Measurements from ENCODE around the gene ANK3. TPM values are rescaled to one million over a fixed set of nuclear protein-coding genes. Genes with fewer than 3 reads are reported as not detected.

Gene ANK3
- total RNA-seq, 6 experiments from 2014 or later, result 7.8 to 25.7 (median 16.6) TPM

- Histone ChIP-seq H3K36me3 (no peaks in the 10 kb centered on the region), H3K4me3 (no peak overlapping the region), H3K9me3 (no peaks in the 10 kb centered on the region), H3K27me3 (no peaks in the 10 kb centered on the region), H3K27ac (no peak overlapping the region), H3K4me1 (no peaks in the 10 kb centered on the region)
- intact Hi-C loops (cut with DNase I), result no loop called here
- 90% methylated on average over 3 of the region's 3 CpGs for WGBS (ENCODE audit: insufficient coverage, low coverage, low lambda C conversion rate, missing lambda C conversion rate)
- TF ChIP-seq CTCF (IDR thresholded peaks at IDR 0.05), result no peak
- TF ChIP-seq POLR2A (IDR thresholded peaks at IDR 0.05), result no peak
- ATAC-seq, result no peak
- no peak for DNase-seq
Observed at GRCh38 chr10:60331886-60332285, 57.8 kb downstream of the ANK3 start.

GRCh38 chr10:60323162-60323561 is 66.5 kb downstream of the ANK3 start:
- H3K9me3 ChIP-seq, result no peaks in the 10 kb centered on the region
- DNase-seq, result no peak
- WGBS (ENCODE audit: insufficient coverage, low coverage, low lambda C conversion rate, missing lambda C conversion rate), result 57% methylated on average over 2 of the region's 2 CpGs
- no peak for ATAC-seq
- TF ChIP-seq POLR2A (IDR thresholded peaks at IDR 0.05) (no peak), CTCF (IDR thresholded peaks at IDR 0.05) (no peak)
- no peaks in the 10 kb centered on the region for H3K27me3 ChIP-seq
- no peaks in the 10 kb centered on the region for H3K4me1 ChIP-seq
- intact Hi-C loops (cut with DNase I), result no loop called here
- no peak overlapping the region for H3K27ac ChIP-seq
- no peak overlapping the region for H3K4me3 ChIP-seq
- H3K36me3 ChIP-seq, result no peaks in the 10 kb centered on the region

DNA sequence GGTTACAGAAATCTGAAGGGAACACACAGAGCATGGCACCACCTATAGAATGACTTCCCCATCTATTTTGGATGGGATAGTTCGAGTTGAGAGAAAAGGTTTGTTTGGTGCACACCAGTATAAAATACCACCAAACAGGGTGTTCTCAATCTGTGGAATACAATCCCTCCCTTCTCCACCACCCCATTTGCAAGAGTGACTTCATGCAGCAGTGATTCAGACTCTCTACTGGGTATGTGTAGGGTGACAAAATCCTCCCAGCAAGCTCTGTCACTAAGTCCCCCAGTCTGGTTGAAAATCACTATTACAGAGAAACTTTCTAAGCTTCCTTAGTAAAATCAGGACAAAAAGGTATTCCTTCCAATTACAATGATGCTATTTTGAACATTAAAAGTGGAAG is 69.0 kb downstream of the ANK3 start:
- H3K4me1 ChIP-seq, result no peaks in the 10 kb centered on the region
- intact Hi-C loops (cut with DNase I), result no loop called here
- ATAC-seq (no peak), DNase-seq (no peak)
- H3K27ac ChIP-seq, result no peak overlapping the region
- no peaks in the 10 kb centered on the region for H3K27me3 ChIP-seq
- H3K4me3 ChIP-seq, result no peak overlapping the region
- H3K36me3 ChIP-seq, result no peaks in the 10 kb centered on the region
- 36% methylated on average over 1 of the region's 1 CpG for WGBS (ENCODE audit: insufficient coverage, low coverage, low lambda C conversion rate, missing lambda C conversion rate)
- H3K9me3 ChIP-seq, result no peaks in the 10 kb centered on the region
- TF ChIP-seq POLR2A (IDR thresholded peaks at IDR 0.05), result no peak
- TF ChIP-seq CTCF (IDR thresholded peaks at IDR 0.05), result no peak

DNA sequence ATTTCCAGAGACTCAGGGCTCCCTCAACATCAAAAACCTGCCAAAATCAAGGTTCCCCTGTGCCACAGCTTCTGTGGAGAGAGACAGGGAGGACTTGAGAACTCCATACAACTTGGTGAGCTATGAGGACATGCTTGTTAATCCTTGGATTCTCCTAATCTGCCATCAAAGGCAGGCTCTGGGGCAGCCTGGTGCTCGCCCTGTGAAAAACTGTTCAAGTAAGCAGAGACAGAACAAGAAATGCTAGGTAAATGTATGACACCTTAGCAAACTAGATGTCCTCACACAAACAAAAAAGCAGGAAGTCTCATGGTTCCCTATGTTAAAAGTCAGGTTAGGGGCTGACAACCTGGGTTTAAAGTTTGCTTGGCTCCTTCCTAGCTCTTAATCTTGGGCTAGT is 73.6 kb downstream of the ANK3 start:
- Histone ChIP-seq H3K4me1 (peaks cover 0 to 5% (median 0%) of the 10 kb centered on the region in 4 donors), H3K4me3 (no peak overlapping the region), H3K27me3 (no peaks in the 10 kb centered on the region), H3K27ac (no peak overlapping the region), H3K9me3 (no peaks in the 10 kb centered on the region), H3K36me3 (no peaks in the 10 kb centered on the region)
- ATAC-seq, result no peak
- no peak for DNase-seq
- intact Hi-C loops (cut with DNase I), result no loop called here
- TF ChIP-seq CTCF (IDR thresholded peaks at IDR 0.05) (no peak), POLR2A (IDR thresholded peaks at IDR 0.05) (no peak)
- no CpG with 5 or more reads among the region's 1 CpG for WGBS (ENCODE audit: insufficient coverage, low coverage, low lambda C conversion rate, missing lambda C conversion rate)

- Histone ChIP-seq H3K27ac (no peak overlapping the region), H3K4me3 (no peak overlapping the region), H3K27me3 (no peaks in the 10 kb centered on the region), H3K9me3 (no peaks in the 10 kb centered on the region), H3K4me1 (peaks cover 0 to 5% (median 0%) of the 10 kb centered on the region in 4 donors), H3K36me3 (no peaks in the 10 kb centered on the region)
- DNase-seq (no peak), ATAC-seq (no peak)
- WGBS (ENCODE audit: insufficient coverage, low coverage, low lambda C conversion rate, missing lambda C conversion rate), result 47% methylated on average over 2 of the region's 2 CpGs
- intact Hi-C loops (cut with DNase I), result no loop called here
- TF ChIP-seq CTCF (IDR thresholded peaks at IDR 0.05), result no peak
- TF ChIP-seq POLR2A (IDR thresholded peaks at IDR 0.05), result no peak
Observed at GRCh38 chr10:60315311-60315710, 74.4 kb downstream of the ANK3 start.
